ENCODE data around the gene KLHDC7B. TPM values are rescaled to one million over a fixed set of nuclear protein-coding genes. Genes with fewer than 3 reads are reported as not detected.

The KLHDC7B gene
- total RNA-seq, 1 donor from 2014 or later: 0.32 TPM

GRCh38 chr22:50577987-50578775 is 32.5 kb downstream of the KLHDC7B start, which contains the start of gene CPT1B:
Gene CPT1B (minus strand): TSS chr22:50578427. CDS start chr22:50577915, 512 bp downstream.
- Histone ChIP-seq H3K9ac (ENCODE audit: low read length) (no peak within 1 kb of the TSS), H3K27me3 (ENCODE audit: insufficient read depth, low read length) (peaks cover 8% of the 10 kb centered on the region), H3K27ac (ENCODE audit: low read depth, low read length) (no peak within 1 kb of the TSS), H2AFZ (ENCODE audit: low read depth, low read length) (no peak within 1 kb of the TSS), H4K20me1 (ENCODE audit: insufficient read depth, low read length) (no peaks in the 10 kb centered on the region), H3K4me1 (ENCODE audit: insufficient read depth, low read length) (peaks cover 9% of the 10 kb centered on the region), H3K9me3 (ENCODE audit: insufficient read depth, low read depth, low read length) (no peaks in the 10 kb centered on the region), H3K4me3 (ENCODE audit: insufficient read depth, low read depth, low read length) (no peak within 1 kb of the TSS), H3K36me3 (ENCODE audit: insufficient read depth, low read length) (no peaks in the 10 kb centered on the region), H3K79me2 (ENCODE audit: insufficient read depth, low read length) (peaks cover 6% of the 10 kb centered on the region), H3K4me2 (ENCODE audit: low read length) (no peak within 1 kb of the TSS)
- DNase-seq (ENCODE audit: low read depth) (no peak), FAIRE-seq (no peak)
- Mint-ChIP-seq H3K4me1 (ENCODE audit: low read depth, unreplicated experiment) (peaks cover 3% of the 10 kb centered on the region), H3K27me3 (ENCODE audit: low read depth, unreplicated experiment) (no peaks in the 10 kb centered on the region), H3K27ac (ENCODE audit: unreplicated experiment) (no peak within 1 kb of the TSS), H3K4me3 (ENCODE audit: unreplicated experiment) (no peak within 1 kb of the TSS), H3K36me3 (ENCODE audit: low read depth, unreplicated experiment) (peaks cover 3% of the 10 kb centered on the region), H3K9me3 (ENCODE audit: unreplicated experiment) (no peaks in the 10 kb centered on the region)
- TF ChIP-seq EZH2 (IDR thresholded peaks at IDR 0.05; ENCODE audit: insufficient read depth, low read length) (peak; percentile 62), CTCF (IDR thresholded peaks at IDR 0.05; ENCODE audit: insufficient read depth, low read depth, low read length) (no peak)

- H3K27ac ChIP-seq (ENCODE audit: low read depth, low read length): no peak overlapping the region
- peaks cover 3% of the 10 kb centered on the region for H3K4me1 Mint-ChIP-seq (ENCODE audit: low read depth, unreplicated experiment)
- H3K27me3 Mint-ChIP-seq (ENCODE audit: low read depth, unreplicated experiment): no peaks in the 10 kb centered on the region
- no peak overlapping the region for H3K4me3 ChIP-seq (ENCODE audit: insufficient read depth, low read depth, low read length)
- peaks cover 3% of the 10 kb centered on the region for H3K36me3 Mint-ChIP-seq (ENCODE audit: low read depth, unreplicated experiment)
- no peak overlapping the region for H3K9ac ChIP-seq (ENCODE audit: low read length)
- H2AFZ ChIP-seq (ENCODE audit: low read depth, low read length): no peak overlapping the region
- no peak overlapping the region for H3K4me2 ChIP-seq (ENCODE audit: low read length)
- no peaks in the 10 kb centered on the region for H3K9me3 ChIP-seq (ENCODE audit: insufficient read depth, low read depth, low read length)
- peaks cover 6% of the 10 kb centered on the region for H3K79me2 ChIP-seq (ENCODE audit: insufficient read depth, low read length)
- TF ChIP-seq CTCF (IDR thresholded peaks at IDR 0.05; ENCODE audit: insufficient read depth, low read depth, low read length) (no peak), EZH2 (IDR thresholded peaks at IDR 0.05; ENCODE audit: insufficient read depth, low read length) (no peak)
- FAIRE-seq (no peak), DNase-seq (ENCODE audit: low read depth) (no peak)
- H4K20me1 ChIP-seq (ENCODE audit: insufficient read depth, low read length): no peaks in the 10 kb centered on the region
- H3K36me3 ChIP-seq (ENCODE audit: insufficient read depth, low read length): no peaks in the 10 kb centered on the region
- H3K4me1 ChIP-seq (ENCODE audit: insufficient read depth, low read length): peaks cover 14% of the 10 kb centered on the region
- no peaks in the 10 kb centered on the region for H3K9me3 Mint-ChIP-seq (ENCODE audit: unreplicated experiment)
- peaks cover 8% of the 10 kb centered on the region for H3K27me3 ChIP-seq (ENCODE audit: insufficient read depth, low read length)
- no peak overlapping the region for H3K4me3 Mint-ChIP-seq (ENCODE audit: unreplicated experiment)
- H3K27ac Mint-ChIP-seq (ENCODE audit: unreplicated experiment): no peak overlapping the region
These were observed 33.1 kb downstream of the KLHDC7B start for GRCh38 chr22:50578776-50579310.

GRCh38 chr22:50579752-50580151 is 34.1 kb downstream of the KLHDC7B start:
- Mint-ChIP-seq H3K4me3 (ENCODE audit: unreplicated experiment) (no peak overlapping the region), H3K36me3 (ENCODE audit: low read depth, unreplicated experiment) (peaks cover 3% of the 10 kb centered on the region), H3K27ac (ENCODE audit: unreplicated experiment) (no peak overlapping the region), H3K4me1 (ENCODE audit: low read depth, unreplicated experiment) (peaks cover 3% of the 10 kb centered on the region), H3K27me3 (ENCODE audit: low read depth, unreplicated experiment) (no peaks in the 10 kb centered on the region), H3K9me3 (ENCODE audit: unreplicated experiment) (no peaks in the 10 kb centered on the region)
- Histone ChIP-seq H3K4me3 (ENCODE audit: insufficient read depth, low read depth, low read length) (no peak overlapping the region), H3K4me2 (ENCODE audit: low read length) (no peak overlapping the region), H3K9ac (ENCODE audit: low read length) (no peak overlapping the region), H4K20me1 (ENCODE audit: insufficient read depth, low read length) (no peaks in the 10 kb centered on the region), H3K36me3 (ENCODE audit: insufficient read depth, low read length) (no peaks in the 10 kb centered on the region), H2AFZ (ENCODE audit: low read depth, low read length) (no peak overlapping the region), H3K4me1 (ENCODE audit: insufficient read depth, low read length) (peaks cover 14% of the 10 kb centered on the region), H3K79me2 (ENCODE audit: insufficient read depth, low read length) (peaks cover 6% of the 10 kb centered on the region), H3K27me3 (ENCODE audit: insufficient read depth, low read length) (peaks cover 8% of the 10 kb centered on the region), H3K27ac (ENCODE audit: low read depth, low read length) (no peak overlapping the region), H3K9me3 (ENCODE audit: insufficient read depth, low read depth, low read length) (no peaks in the 10 kb centered on the region)
- no peak for TF ChIP-seq EZH2 (IDR thresholded peaks at IDR 0.05; ENCODE audit: insufficient read depth, low read length)
- no peak for TF ChIP-seq CTCF (IDR thresholded peaks at IDR 0.05; ENCODE audit: insufficient read depth, low read depth, low read length)
- no peak for FAIRE-seq
- no peak for DNase-seq (ENCODE audit: low read depth)

All from astrocyte (in vitro differentiated cells and primary cell).